ENCODE results near the gene LRRC4B.

Gene LRRC4B

GRCh38 chr19:50490411-50490811 is 77.8 kb downstream of the LRRC4B start:
- TF ChIP-seq, protein P1, sequence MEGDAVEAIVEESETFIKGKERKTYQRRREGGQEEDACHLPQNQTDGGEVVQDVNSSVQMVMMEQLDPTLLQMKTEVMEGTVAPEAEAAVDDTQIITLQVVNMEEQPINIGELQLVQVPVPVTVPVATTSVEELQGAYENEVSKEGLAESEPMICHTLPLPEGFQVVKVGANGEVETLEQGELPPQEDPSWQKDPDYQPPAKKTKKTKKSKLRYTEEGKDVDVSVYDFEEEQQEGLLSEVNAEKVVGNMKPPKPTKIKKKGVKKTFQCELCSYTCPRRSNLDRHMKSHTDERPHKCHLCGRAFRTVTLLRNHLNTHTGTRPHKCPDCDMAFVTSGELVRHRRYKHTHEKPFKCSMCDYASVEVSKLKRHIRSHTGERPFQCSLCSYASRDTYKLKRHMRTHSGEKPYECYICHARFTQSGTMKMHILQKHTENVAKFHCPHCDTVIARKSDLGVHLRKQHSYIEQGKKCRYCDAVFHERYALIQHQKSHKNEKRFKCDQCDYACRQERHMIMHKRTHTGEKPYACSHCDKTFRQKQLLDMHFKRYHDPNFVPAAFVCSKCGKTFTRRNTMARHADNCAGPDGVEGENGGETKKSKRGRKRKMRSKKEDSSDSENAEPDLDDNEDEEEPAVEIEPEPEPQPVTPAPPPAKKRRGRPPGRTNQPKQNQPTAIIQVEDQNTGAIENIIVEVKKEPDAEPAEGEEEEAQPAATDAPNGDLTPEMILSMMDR (IDR thresholded peaks at IDR 0.05; ENCODE audit: low read depth, low read length) = no peak
- no peak for DNase-seq (ENCODE audit: extremely low read depth, low read depth)

GRCh38 chr19:50489461-50490011 is 78.7 kb downstream of the LRRC4B start:
- no peak for DNase-seq (ENCODE audit: extremely low read depth, low read depth)
- TF ChIP-seq, protein P1 (IDR thresholded peaks at IDR 0.05; ENCODE audit: low read depth, low read length) = no peak

DNA sequence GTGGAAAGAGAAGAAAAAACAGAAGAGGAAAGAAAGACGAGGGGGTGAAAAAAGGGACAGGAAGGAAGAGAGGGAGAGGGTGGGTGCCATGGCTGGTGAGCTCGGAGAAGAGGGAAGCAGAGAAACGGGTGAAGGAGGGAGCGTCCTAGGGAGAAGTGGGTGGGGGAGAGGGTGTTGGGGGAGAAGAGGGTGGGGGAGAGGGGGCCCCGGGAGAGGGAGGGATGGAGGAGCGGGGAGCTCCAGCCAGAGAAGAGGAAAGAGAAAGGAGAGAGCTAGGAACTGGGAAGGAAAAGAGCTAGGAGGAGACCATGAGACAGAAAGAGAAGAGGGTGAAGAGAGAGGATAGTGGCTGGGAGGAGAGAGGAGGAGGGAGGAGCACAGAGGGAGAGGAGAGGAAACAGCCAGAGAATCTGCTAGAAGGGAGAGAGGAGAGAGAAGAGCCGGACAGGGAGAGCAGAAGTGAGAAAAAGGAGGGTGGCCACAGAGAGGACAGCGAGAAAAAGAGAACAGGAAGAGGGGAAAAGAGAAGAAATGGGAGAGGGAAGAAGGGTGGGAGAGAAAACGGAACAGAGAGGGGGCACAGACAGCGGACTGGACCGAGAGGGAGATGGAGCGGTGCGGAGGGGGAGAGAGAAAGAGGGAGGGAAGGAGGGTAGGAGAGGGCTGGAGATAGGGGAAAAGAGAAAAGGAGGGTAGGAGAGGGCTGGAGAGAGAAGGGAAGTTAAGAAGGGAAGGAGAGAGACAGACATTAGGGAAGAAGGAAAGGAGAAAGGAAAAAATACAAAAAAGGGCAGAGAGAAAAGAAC is 79.6 kb downstream of the LRRC4B start:
- TF ChIP-seq, protein P1 (IDR thresholded peaks at IDR 0.05; ENCODE audit: low read depth, low read length) = no peak
- DNase-seq (ENCODE audit: extremely low read depth, low read depth) = no peak

DNA sequence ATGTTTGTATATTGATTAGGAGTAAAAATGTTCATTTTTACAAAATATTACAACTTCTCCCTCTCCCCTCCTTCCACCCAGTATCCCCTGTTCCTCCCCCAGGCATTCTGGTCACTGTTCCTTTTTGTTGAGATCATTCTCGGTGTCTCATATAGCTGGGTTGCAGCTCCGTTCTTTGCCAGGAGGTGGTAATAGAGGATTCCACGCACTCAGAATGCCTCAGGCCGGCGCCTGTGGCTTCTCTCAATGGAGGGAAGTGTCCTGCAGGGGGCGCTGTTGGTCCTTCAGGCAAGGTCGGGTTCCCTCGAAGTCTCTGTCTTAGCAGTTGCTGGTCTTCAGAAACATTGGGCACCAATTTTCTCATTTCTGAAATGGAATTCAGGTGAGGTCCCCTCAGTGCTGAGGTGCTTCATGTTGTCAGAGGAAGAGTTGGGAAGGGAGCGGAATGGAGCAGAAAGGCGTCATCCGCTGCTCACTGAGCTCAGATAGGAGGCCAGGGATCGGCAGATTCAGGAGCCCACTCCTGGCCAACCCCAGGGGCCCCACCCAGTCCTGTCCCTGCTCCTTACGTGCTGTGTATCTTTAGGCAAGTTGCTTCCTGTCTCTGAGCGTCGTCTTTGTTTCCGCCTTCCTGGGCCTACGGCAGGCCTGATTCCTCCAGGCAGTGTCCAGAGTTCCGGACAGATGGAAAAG is 81.3 kb downstream of the LRRC4B start:
- no peak for DNase-seq (ENCODE audit: extremely low read depth, low read depth)
- TF ChIP-seq, protein P1 (IDR thresholded peaks at IDR 0.05; ENCODE audit: low read depth, low read length) = peak; percentile 30

GRCh38 chr19:50485284-50485955 is 82.8 kb downstream of the LRRC4B start:
- DNase-seq (ENCODE audit: extremely low read depth, low read depth) = no peak

DNA sequence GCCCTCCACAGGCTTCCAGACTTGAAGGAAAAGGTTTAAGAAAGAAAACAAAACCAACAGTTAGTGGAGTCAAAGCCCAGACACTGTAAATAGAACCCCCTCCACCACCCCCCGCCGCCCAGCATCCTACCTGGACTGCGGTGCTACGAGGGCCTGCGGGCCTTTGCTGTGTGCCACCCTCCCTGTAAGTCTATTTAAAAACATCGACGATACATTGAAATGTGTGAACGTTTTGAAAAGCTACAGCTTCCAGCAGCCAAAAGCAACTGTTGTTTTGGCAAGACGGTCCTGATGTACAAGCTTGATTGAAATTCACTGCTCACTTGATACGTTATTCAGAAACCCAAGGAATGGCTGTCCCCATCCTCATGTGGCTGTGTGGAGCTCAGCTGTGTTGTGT is 85.3 kb downstream of the LRRC4B start:
- TF ChIP-seq, protein P1 (IDR thresholded peaks at IDR 0.05; ENCODE audit: low read depth, low read length) = no peak
- no peak for DNase-seq (ENCODE audit: extremely low read depth, low read depth)

More at GRCh38 chr19:50485284-50485955, 82.8 kb downstream of the LRRC4B start:
- TF ChIP-seq, protein P1 (IDR thresholded peaks at IDR 0.05; ENCODE audit: low read depth, low read length) = no peak

Measured in AG09319 (cell line).